GM23248 (cell line): ENCODE results near the gene INPPL1.

ENCODE experiments used
- EZH2 ChIP-seq: fragments of 200-600 bp; sonication (generic); IDR thresholded peaks from 2 replicates; pipeline ENCODE4 v1.6.1; 2018; ENCODE audit warnings: antibody characterized with exemption, mild to moderate bottlenecking; ENCODE audit not compliant: insufficient read depth, poor library complexity, severe bottlenecking
- EZH2phosphoT487 ChIP-seq: fragments of 200-600 bp; sonication (generic); IDR thresholded peaks from 2 replicates; pipeline ENCODE4 v1.6.1; 2018; ENCODE audit warnings: antibody characterized with exemption, moderate library complexity, mild to moderate bottlenecking, low read depth; ENCODE audit not compliant: insufficient read depth

DNA sequence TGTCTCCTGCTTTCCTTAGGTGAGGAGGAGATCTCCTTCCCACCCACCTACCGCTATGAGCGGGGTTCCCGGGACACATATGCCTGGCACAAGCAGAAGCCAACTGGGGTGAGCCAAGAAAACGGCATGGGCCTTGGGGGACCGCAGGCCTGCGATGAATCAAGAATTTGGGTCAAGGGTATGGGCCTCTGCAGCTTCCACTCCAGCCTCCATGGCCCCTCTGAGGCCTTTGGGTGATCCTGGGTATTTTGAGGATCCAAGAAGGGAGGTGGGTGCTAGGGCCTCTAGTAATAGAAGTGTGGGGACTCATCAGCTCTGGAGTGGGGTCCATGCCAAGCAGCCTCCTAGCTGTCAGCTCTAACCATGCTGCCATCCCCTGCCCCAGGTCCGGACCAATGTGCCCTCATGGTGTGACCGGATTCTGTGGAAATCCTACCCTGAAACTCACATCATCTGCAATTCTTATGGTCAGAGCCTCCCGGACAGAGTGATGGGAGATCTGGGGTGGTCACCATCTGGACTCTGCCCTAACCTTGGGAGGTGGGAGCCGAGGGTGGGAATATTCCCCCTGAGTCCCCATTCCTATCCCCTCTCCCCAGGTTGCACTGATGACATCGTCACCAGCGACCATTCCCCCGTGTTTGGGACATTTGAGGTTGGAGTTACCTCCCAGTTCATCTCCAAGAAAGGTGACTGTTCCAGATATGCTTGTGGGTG is 8.6 kb downstream of the INPPL1 start:
- no peak for TF ChIP-seq EZH2
- TF ChIP-seq EZH2phosphoT487: no peak
